HepG2 (cell line): Measurements from ENCODE around the gene SFXN5. TPM values are rescaled to one million over a fixed set of nuclear protein-coding genes. Genes with fewer than 3 reads are reported as not detected.

Source experiments
- ATRX ChIP-seq: sonication (generic); formaldehyde crosslinking; IDR thresholded peaks from 2 replicates; pipeline ENCODE4 v1.4.0; 2020; ENCODE audit warnings: missing genetic modification reagents, borderline replicate concordance
- ELF3 ChIP-seq: IDR thresholded peaks from 2 replicates; pipeline ENCODE4 v1.6.1; 2016; ENCODE audit warnings: missing genetic modification reagents, missing compliant biosample characterization
- GATAD2A ChIP-seq: IDR thresholded peaks from 2 replicates; pipeline ENCODE4 v1.6.1; 2016
- HCFC1 ChIP-seq: fragments of 150-350 bp; IDR thresholded peaks from 2 replicates; pipeline ENCODE4 v1.6.1; 2014; ENCODE audit warnings: low read depth, low read length
- HHEX ChIP-seq: IDR thresholded peaks from 2 replicates; pipeline ENCODE4 v1.6.1; 2016; ENCODE audit warnings: control low read depth
- IKZF1 ChIP-seq: fragments of 450-650 bp; IDR thresholded peaks from 2 replicates; pipeline ENCODE4 v1.7.1; 2016
- IRF2 ChIP-seq: IDR thresholded peaks from 2 replicates; pipeline ENCODE4 v1.6.1; 2018; ENCODE audit warnings: missing genetic modification reagents, missing compliant biosample characterization
- NR3C1 ChIP-seq: sonication (generic); formaldehyde crosslinking; IDR thresholded peaks from 2 replicates; pipeline ENCODE4 v1.4.0; 2020; ENCODE audit warnings: missing genetic modification reagents
- PRPF4 ChIP-seq: fragments of 200-400 bp; formaldehyde crosslinking; IDR thresholded peaks from 2 replicates; pipeline ENCODE4 v1.6.1; 2016; ENCODE audit warnings: low read length, low read depth; ENCODE audit not compliant: poor library complexity, severe bottlenecking
- RAD21 ChIP-seq: fragments of 450-650 bp; formaldehyde crosslinking; IDR thresholded peaks from 2 replicates; pipeline ENCODE4 v1.5.0; 2020; ENCODE audit warnings: mild to moderate bottlenecking
- TBP ChIP-seq: sonication (generic); formaldehyde crosslinking; IDR thresholded peaks from 2 replicates; pipeline ENCODE4 v1.5.0; 2020; ENCODE audit warnings: missing genetic modification reagents
- ZMYM3 ChIP-seq: sonication (generic); formaldehyde crosslinking; IDR thresholded peaks from 2 replicates; pipeline ENCODE4 v1.5.1; 2020; ENCODE audit warnings: mild to moderate bottlenecking, missing genetic modification reagents
- ZNF3 ChIP-seq: IDR thresholded peaks from 2 replicates; pipeline ENCODE4 v1.7.0; 2017; ENCODE audit warnings: inconsistent platforms
- ZNF816 ChIP-seq: sonication (generic); formaldehyde crosslinking; IDR thresholded peaks from 2 replicates; pipeline ENCODE4 v1.8.0; 2022; ENCODE audit warnings: missing genetic modification reagents, mild to moderate bottlenecking, borderline replicate concordance
- polyA plus RNA-seq, 8 experiments: library from polyadenylated mRNA; depleted of rRNA in 3 of 8; stranded (reverse) in 7 of 8; unstranded in 1 of 8; fragments of >200 nt; fragmentation: Illumina TruSeq in 4 of 8; extraction: Trizol in 4 of 8; gene quantifications; 2 replicates each; pipeline versions ENCODE4 v1.2.1 to v1.2.3, GENCODE V29; 2011 to 2016; ENCODE audit warnings: low read depth in 4 of 8, missing spikeins in 1 of 8, mixed read lengths in 1 of 8; ENCODE audit not compliant: insufficient read depth in 1 of 8
- total RNA-seq, 5 experiments: library from RNA; depleted of rRNA; stranded (reverse); fragments of >200 nt; fragmentation: Illumina TruSeq; extraction: Trizol; gene quantifications; 2 replicates each; pipeline ENCODE4 v1.2.3, GENCODE V29; 2016; ENCODE audit warnings: low read depth in 1 of 5
- TF ChIP-seq, protein P1 (sequence below), 2 experiments: sonication (generic) in 1 of 2; formaldehyde crosslinking in 1 of 2; IDR thresholded peaks; 2 replicates each; pipeline versions ENCODE4 v1.5.1 to v1.6.1; 2011 to 2020; ENCODE audit warnings: borderline replicate concordance in 1 of 2, low read depth in 1 of 2, low read length in 1 of 2, mild to moderate bottlenecking in 1 of 2, missing genetic modification reagents in 1 of 2, moderate library complexity in 1 of 2
- TF ChIP-seq, protein P2 (sequence below): sonication (generic); formaldehyde crosslinking; IDR thresholded peaks from 2 replicates; pipeline ENCODE4 v1.4.0; 2020; ENCODE audit warnings: missing genetic modification reagents
- TF ChIP-seq, protein P3 (sequence below), 2 experiments: fragments of 450-650 bp in 1 of 2; sonication (generic) in 1 of 2; formaldehyde crosslinking in 1 of 2; IDR thresholded peaks; 2 replicates each; pipeline versions ENCODE4 v1.6.1 to v1.8.0; 2016 to 2022; ENCODE audit warnings: antibody characterized with exemption in 1 of 2, mild to moderate bottlenecking in 1 of 2, missing genetic modification reagents in 1 of 2

The SFXN5 gene
- total and polyA plus RNA-seq, 2 of the 13 experiments (the other 11 are each of a cell fraction or from before 2014, with no cell fraction given) = 34.9 to 37.4 TPM

DNA sequence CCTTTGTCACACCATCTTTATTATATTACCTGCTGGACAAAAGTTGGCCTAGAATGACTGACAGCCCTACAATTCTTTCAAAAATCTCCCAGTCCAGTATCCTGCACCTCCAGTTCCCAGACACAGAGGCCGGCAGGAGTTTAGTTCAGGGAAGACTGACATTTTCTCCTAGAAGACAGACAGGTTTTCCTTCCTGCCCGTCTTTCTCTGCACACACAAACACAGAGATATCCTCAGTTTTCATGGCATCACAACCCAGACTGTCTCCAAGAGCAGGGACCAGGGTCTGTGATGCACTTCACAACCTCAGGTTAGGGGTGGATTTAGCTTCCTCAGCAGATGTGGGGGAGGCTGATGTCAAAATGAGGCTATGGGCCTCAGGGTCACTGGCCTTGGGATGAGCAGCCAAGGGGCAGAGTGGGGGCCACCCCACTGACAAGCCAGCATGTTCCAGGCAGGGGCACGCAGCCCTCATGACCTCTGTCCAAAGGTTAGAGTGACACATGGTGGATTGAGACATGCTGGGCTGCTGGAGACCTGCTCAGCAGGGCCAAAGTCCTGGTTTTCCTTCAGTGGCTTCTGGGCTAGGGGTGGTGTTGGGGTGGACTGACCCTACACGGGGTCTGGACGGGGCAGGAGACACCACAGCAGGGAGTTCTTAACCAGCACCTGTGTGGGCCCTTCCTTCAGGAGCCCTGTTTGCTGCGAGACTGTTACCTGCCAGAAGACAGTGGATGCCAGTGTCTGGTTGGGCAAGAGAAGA is 70.5 kb downstream of the SFXN5 start (continued):
- TF ChIP-seq ZNF816 (CRISPR knock-in tag) (0 out of 2 replicates have a peak, but pooled peaks have one; percentile 55), ELF3 (CRISPR knock-in tag) (peak; percentile 86), ZMYM3 (CRISPR knock-in tag) (peak; percentile 93; the same call in 1 of the 2 replicates), IRF2 (CRISPR knock-in tag) (peak; percentile 85), HHEX (CRISPR knock-in tag) (peak; percentile 61; the same call in 1 of the 2 replicates), NR3C1 (CRISPR knock-in tag) (no peak), ATRX (CRISPR knock-in tag) (no peak), TBP (CRISPR knock-in tag) (no peak), PRPF4 (no peak), GATAD2A (CRISPR knock-in tag) (peak; percentile 99), RAD21 (peak; percentile 52), ZNF3 (0 out of 2 replicates have a peak, but pooled peaks have one; percentile 79), IKZF1 (no peak), HCFC1 (no peak)
- TF ChIP-seq, protein P1, sequence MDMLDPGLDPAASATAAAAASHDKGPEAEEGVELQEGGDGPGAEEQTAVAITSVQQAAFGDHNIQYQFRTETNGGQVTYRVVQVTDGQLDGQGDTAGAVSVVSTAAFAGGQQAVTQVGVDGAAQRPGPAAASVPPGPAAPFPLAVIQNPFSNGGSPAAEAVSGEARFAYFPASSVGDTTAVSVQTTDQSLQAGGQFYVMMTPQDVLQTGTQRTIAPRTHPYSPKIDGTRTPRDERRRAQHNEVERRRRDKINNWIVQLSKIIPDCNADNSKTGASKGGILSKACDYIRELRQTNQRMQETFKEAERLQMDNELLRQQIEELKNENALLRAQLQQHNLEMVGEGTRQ (IDR thresholded peaks at IDR 0.05; ENCODE audit: low read depth, low read length) = peak; percentile 25; the same call in 1 of the 2 replicates
- TF ChIP-seq, protein P1 (CRISPR knock-in tag; IDR thresholded peaks at IDR 0.05; ENCODE audit: borderline replicate concordance) = peak; percentile 28; the same call in 1 of the 2 replicates
- TF ChIP-seq, protein P2, sequence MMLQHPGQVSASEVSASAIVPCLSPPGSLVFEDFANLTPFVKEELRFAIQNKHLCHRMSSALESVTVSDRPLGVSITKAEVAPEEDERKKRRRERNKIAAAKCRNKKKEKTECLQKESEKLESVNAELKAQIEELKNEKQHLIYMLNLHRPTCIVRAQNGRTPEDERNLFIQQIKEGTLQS = 0 out of 2 replicates have a peak, but pooled peaks have one; percentile 50
- TF ChIP-seq, protein P3, sequence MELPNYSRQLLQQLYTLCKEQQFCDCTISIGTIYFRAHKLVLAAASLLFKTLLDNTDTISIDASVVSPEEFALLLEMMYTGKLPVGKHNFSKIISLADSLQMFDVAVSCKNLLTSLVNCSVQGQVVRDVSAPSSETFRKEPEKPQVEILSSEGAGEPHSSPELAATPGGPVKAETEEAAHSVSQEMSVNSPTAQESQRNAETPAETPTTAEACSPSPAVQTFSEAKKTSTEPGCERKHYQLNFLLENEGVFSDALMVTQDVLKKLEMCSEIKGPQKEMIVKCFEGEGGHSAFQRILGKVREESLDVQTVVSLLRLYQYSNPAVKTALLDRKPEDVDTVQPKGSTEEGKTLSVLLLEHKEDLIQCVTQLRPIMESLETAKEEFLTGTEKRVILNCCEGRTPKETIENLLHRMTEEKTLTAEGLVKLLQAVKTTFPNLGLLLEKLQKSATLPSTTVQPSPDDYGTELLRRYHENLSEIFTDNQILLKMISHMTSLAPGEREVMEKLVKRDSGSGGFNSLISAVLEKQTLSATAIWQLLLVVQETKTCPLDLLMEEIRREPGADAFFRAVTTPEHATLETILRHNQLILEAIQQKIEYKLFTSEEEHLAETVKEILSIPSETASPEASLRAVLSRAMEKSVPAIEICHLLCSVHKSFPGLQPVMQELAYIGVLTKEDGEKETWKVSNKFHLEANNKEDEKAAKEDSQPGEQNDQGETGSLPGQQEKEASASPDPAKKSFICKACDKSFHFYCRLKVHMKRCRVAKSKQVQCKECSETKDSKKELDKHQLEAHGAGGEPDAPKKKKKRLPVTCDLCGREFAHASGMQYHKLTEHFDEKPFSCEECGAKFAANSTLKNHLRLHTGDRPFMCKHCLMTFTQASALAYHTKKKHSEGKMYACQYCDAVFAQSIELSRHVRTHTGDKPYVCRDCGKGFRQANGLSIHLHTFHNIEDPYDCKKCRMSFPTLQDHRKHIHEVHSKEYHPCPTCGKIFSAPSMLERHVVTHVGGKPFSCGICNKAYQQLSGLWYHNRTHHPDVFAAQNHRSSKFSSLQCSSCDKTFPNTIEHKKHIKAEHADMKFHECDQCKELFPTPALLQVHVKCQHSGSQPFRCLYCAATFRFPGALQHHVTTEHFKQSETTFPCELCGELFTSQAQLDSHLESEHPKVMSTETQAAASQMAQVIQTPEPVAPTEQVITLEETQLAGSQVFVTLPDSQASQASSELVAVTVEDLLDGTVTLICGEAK (IDR thresholded peaks at IDR 0.05) = no peak
- TF ChIP-seq, protein P3 (CRISPR knock-in tag; IDR thresholded peaks at IDR 0.05) = peak; percentile 67
